B cell (primary cell): ENCODE results near the gene USP14. TPM values are rescaled to one million over a fixed set of nuclear protein-coding genes. Genes with fewer than 3 reads are reported as not detected.
"Not testable (repeated sequence)": the region's sequence is repeated elsewhere in the genome, so short reads cannot be mapped to it uniquely, and the experiment has no call there.

Experiments used
- ATAC-seq: fragments of 200-7000 bp; cut with Tn5 transposase; one replicate; pipeline ENCODE4 v1.10.0; 2021; ENCODE audit warnings: low read depth, mild to moderate bottlenecking, moderate number of reproducible peaks, moderate library complexity
- CTCF ChIA-PET: fragments of 350-600 bp; sonication (Branson Sonifier 250); formaldehyde crosslinking; loops from one replicate; lab custom pipeline; 2021; ENCODE audit warnings: antibody characterized with exemption, inconsistent platforms; lab: Charles Lee
- POLR2A ChIA-PET: fragments of 350-600 bp; sonication (Branson Sonifier 250); formaldehyde crosslinking; loops from one replicate; lab custom pipeline; 2021; ENCODE audit warnings: antibody characterized with exemption; lab: Charles Lee
- DNase-seq: peaks from one replicate; pipeline ENCODE4 v3.0.0; 2013
- H2AFZ ChIP-seq: 2 replicates; pipeline ENCODE4 v1.6.1; 2012; ENCODE audit warnings: mild to moderate bottlenecking, low read depth, low read length; ENCODE audit not compliant: insufficient read depth, poor library complexity, severe bottlenecking
- H3K27ac ChIP-seq, 2 donors: 1 replicate in 1 of 2; 2 replicates in 1 of 2; pipeline ENCODE4 v1.5.1; 2012 to 2013; ENCODE audit warnings: low read length in 2 of 2, mild to moderate bottlenecking in 2 of 2, moderate library complexity in 1 of 2
- H3K27me3 ChIP-seq, 4 experiments: fragments of 200-600 bp in 1 of 4; sonication (generic) in 1 of 4; replicated peaks in 1 of 4; 1 replicate in 2 of 4; 2 replicates in 2 of 4; pipeline versions ENCODE4 v1.6.1 to v1.7.0; 2013 to 2016; ENCODE audit warnings: low read length in 3 of 4, mild to moderate bottlenecking in 2 of 4, mixed read lengths in 1 of 4, moderate library complexity in 1 of 4; ENCODE audit not compliant: insufficient read depth in 4 of 4, control insufficient read depth in 3 of 4; ENCODE audit errors: control extremely low read depth in 1 of 4
- H3K36me3 ChIP-seq, 2 experiments: replicated peaks in 1 of 2; 1 replicate in 1 of 2; 2 replicates in 1 of 2; pipeline versions ENCODE4 v1.6.1 to v1.7.1; 2013; ENCODE audit warnings: low read length in 1 of 2; ENCODE audit not compliant: insufficient read depth in 2 of 2, control insufficient read depth in 1 of 2; ENCODE audit errors: control extremely low read depth in 1 of 2, extremely low read depth in 1 of 2
- H3K4me1 ChIP-seq, 2 donors: fragments of 200-600 bp in 1 of 2; sonication (generic) in 1 of 2; 1 replicate in 1 of 2; 2 replicates in 1 of 2; pipeline versions ENCODE4 v1.5.1 to v1.6.1; 2013 to 2017; ENCODE audit warnings: low read length in 2 of 2; ENCODE audit not compliant: control insufficient read depth in 2 of 2, insufficient read depth in 2 of 2
- H3K4me2 ChIP-seq: replicated peaks from 2 replicates; pipeline ENCODE3; 2012; ENCODE audit warnings: mild to moderate bottlenecking, low read depth, low read length; ENCODE audit not compliant: poor library complexity, severe bottlenecking
- H3K4me3 ChIP-seq, 5 experiments: fragments of 200-600 bp in 1 of 5; sonication (generic) in 1 of 5; 1 replicate in 3 of 5; 2 replicates in 2 of 5; pipeline versions ENCODE4 v1.5.1 to v1.7.0; 2011 to 2016; ENCODE audit warnings: low read length in 4 of 5, mild to moderate bottlenecking in 4 of 5, low read depth in 2 of 5, control low read depth in 1 of 5, moderate library complexity in 1 of 5; ENCODE audit not compliant: insufficient read depth in 1 of 5; ENCODE audit errors: control extremely low read depth in 1 of 5, extremely low read depth in 1 of 5
- H3K79me2 ChIP-seq: fragments of 200-600 bp; sonication (generic); one replicate; pipeline ENCODE4 v1.6.0; 2016; ENCODE audit warnings: low read length; ENCODE audit not compliant: control insufficient read depth, insufficient read depth
- H3K9ac ChIP-seq: fragments of 200-600 bp; sonication (generic); 2 replicates; pipeline ENCODE4 v1.6.1; 2017; ENCODE audit warnings: mild to moderate bottlenecking, low read length, moderate library complexity
- H3K9me3 ChIP-seq, 3 donors: one replicate each; pipeline versions ENCODE4 v1.6.1 to v1.7.1; 2013; ENCODE audit warnings: low read length in 2 of 3; ENCODE audit not compliant: control insufficient read depth in 2 of 3, insufficient read depth in 1 of 3; ENCODE audit errors: control extremely low read depth in 1 of 3
- H4K20me1 ChIP-seq: 2 replicates; pipeline ENCODE4 v1.6.0; 2012; ENCODE audit warnings: mild to moderate bottlenecking, low read length; ENCODE audit not compliant: insufficient read depth, control insufficient read depth, poor library complexity, severe bottlenecking
- H3K27ac Mint-ChIP-seq: one replicate; pipeline ENCODE4 v1.8.0; 2021; ENCODE audit warnings: mixed read lengths
- H3K27me3 Mint-ChIP-seq: one replicate; pipeline ENCODE4 v1.8.0; 2021; ENCODE audit warnings: mixed read lengths
- H3K4me1 Mint-ChIP-seq: one replicate; pipeline ENCODE4 v1.8.0; 2021; ENCODE audit warnings: mixed read lengths
- H3K4me3 Mint-ChIP-seq: one replicate; pipeline ENCODE4 v1.8.0; 2021; ENCODE audit warnings: mixed read lengths
- H3K9me3 Mint-ChIP-seq: one replicate; pipeline ENCODE4 v1.8.0; 2022; ENCODE audit warnings: mixed read lengths; ENCODE audit not compliant: insufficient read depth
- CTCF ChIP-seq: fragments of 200-600 bp; IDR thresholded peaks from one replicate; pipeline ENCODE4 v1.8.0; 2022; ENCODE audit warnings: antibody characterized with exemption, mild to moderate bottlenecking
- EZH2 ChIP-seq: IDR thresholded peaks from 2 replicates; pipeline ENCODE4 v1.6.1; 2012; ENCODE audit warnings: borderline replicate concordance, low read depth, mild to moderate bottlenecking, moderate library complexity, low read length; ENCODE audit not compliant: insufficient read depth, poor library complexity, severe bottlenecking
- WGBS: methylation state at CpG from one replicate; pipeline ENCODE4 v1.1.5; 2013; ENCODE audit warnings: missing lambda C conversion rate; ENCODE audit not compliant: insufficient coverage; 5-methylcytosine and 5-hydroxymethylcytosine counted together
- intact Hi-C: fragments of 100-400 bp; cut with micrococcal nuclease; formaldehyde crosslinking; loops from one replicate; pipeline ENCODE4 v1.10.0; 2022
- polyA plus RNA-seq: library from polyadenylated mRNA; depleted of rRNA; stranded (reverse); fragments of >200 nt; gene quantifications from 2 replicates; pipeline ENCODE4 v1.2.3, GENCODE V29; 2012
- total RNA-seq, 2 donors: library from RNA; stranded (reverse); fragments of 120-200 nt in 1 of 2; gene quantifications; 1 replicate in 1 of 2; 2 replicates in 1 of 2; pipeline versions ENCODE4 v1.2.3 to v1.2.4, GENCODE V29; 2013 to 2022

USP14 gene
- total and polyA plus RNA-seq, 2 donors (not counting 1 experiment from before 2014, with no cell fraction given) = 6.0 to 38.9 TPM

GRCh38 chr18:142624-143296, 15.6 kb upstream of the USP14 start:
- not testable (repeated sequence) for ATAC-seq

GRCh38 chr18:148841-149240, 9.5 kb upstream of the USP14 start:
- peaks cover 0 to 9% (median 2%) of the 10 kb centered on the region in 4 experiments for H3K27me3 ChIP-seq
- H3K36me3 ChIP-seq = no peaks in the 10 kb centered on the region
- H3K4me1 ChIP-seq = no peaks in the 10 kb centered on the region
- H3K9me3 ChIP-seq = no peaks in the 10 kb centered on the region
- no peak overlapping the region for H3K4me3 ChIP-seq
- WGBS = 100% methylated on average over 3 of the region's 6 CpGs
- H4K20me1 ChIP-seq = no peaks in the 10 kb centered on the region
- POLR2A ChIA-PET = no interaction called here
- no peaks in the 10 kb centered on the region for H3K79me2 ChIP-seq
- no peak for ATAC-seq
- no peak overlapping the region for H3K27ac Mint-ChIP-seq
- intact Hi-C loops = no loop called here
- no peaks in the 10 kb centered on the region for H3K9me3 Mint-ChIP-seq
- DNase-seq = no peak
- no peak overlapping the region for H2AFZ ChIP-seq
- H3K4me1 Mint-ChIP-seq = no peaks in the 10 kb centered on the region
- H3K27me3 Mint-ChIP-seq = peaks cover 19% of the 10 kb centered on the region
- H3K27ac ChIP-seq = no peak overlapping the region
- no peak overlapping the region for H3K4me2 ChIP-seq
- CTCF ChIA-PET = no interaction called here
- TF ChIP-seq EZH2 = no peak
- TF ChIP-seq CTCF = no peak
- no peak overlapping the region for H3K9ac ChIP-seq
- no peak overlapping the region for H3K4me3 Mint-ChIP-seq

More at GRCh38 chr18:142624-143296, 15.6 kb upstream of the USP14 start:
- H3K4me3 ChIP-seq, intact Hi-C loops, H4K20me1 ChIP-seq, H3K36me3 ChIP-seq, H3K27ac Mint-ChIP-seq, H3K9me3 Mint-ChIP-seq, H3K4me2 ChIP-seq, H3K9me3 ChIP-seq, H3K4me1 Mint-ChIP-seq, H3K27me3 ChIP-seq, H2AFZ ChIP-seq, H3K4me3 Mint-ChIP-seq, H3K27ac ChIP-seq, H3K79me2 ChIP-seq, H3K4me1 ChIP-seq, POLR2A ChIA-PET, H3K9ac ChIP-seq, DNase-seq: not testable (repeated sequence)
- CTCF ChIA-PET = interaction anchor here (0.6 kb wide), 1 partner anchor 266 kb away, joined by 3 read pairs; no protein-coding TSS in a partner anchor
- peaks cover 23% of the 10 kb centered on the region for H3K27me3 Mint-ChIP-seq
- WGBS = 90% methylated on average over 2 of the region's 7 CpGs
